ENCODE measurements around the gene SMPD3.

SMPD3 gene

DNA sequence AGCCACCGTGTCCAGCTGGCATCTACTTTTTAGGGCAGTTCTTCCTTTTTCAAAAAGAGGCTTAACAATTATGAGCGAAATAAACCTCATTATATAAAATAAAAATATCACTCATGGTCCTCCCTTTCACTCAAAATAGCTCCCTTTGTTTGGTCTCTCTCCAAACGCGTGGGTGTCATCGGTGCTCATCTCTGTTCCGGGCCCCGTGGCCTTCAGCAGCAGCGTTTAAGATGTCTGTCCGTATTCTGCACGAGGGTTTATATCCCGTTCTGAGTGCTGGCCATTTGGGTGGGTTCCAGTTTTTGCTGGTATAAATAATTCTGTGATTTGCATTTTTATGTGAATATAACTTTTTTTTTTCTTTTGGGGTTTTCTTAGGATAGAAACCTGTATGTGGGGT is 104.1 kb downstream of the SMPD3 start:
- Histone ChIP-seq H3F3A (ENCODE audit: low read depth) (no peaks in the 10 kb centered on the region), H3K79me2 (ENCODE audit: insufficient read depth, low read length) (no peaks in the 10 kb centered on the region), H3K9ac (ENCODE audit: low read depth, low read length, poor library complexity, severe bottlenecking) (no peak overlapping the region), H3K9me3 (ENCODE audit: insufficient read depth, low read depth, low read length) (no peaks in the 10 kb centered on the region), H4K20me1 (ENCODE audit: insufficient read depth, low read length, poor library complexity, severe bottlenecking) (no peaks in the 10 kb centered on the region), H3K4me3 (ENCODE audit: low read length, poor library complexity, severe bottlenecking) (no peak overlapping the region), H3K9me2 (replicated peaks; ENCODE audit: low read depth, low read length) (no peaks in the 10 kb centered on the region), H3K4me1 (ENCODE audit: insufficient read depth, low read length, poor library complexity, severe bottlenecking) (peaks cover 42% of the 10 kb centered on the region), H3K36me3 (ENCODE audit: insufficient read depth, low read length) (peaks cover 31% of the 10 kb centered on the region; the same call in 1 of the 2 replicates), H3K27me3 (ENCODE audit: insufficient read depth, low read length, poor library complexity, severe bottlenecking) (no peaks in the 10 kb centered on the region), H3K4me2 (ENCODE audit: low read depth, low read length, poor library complexity, severe bottlenecking) (no peak overlapping the region), H2AFZ (ENCODE audit: low read length) (no peak overlapping the region)
- no peak for TF ChIP-seq EZH2phosphoT487 (IDR thresholded peaks at IDR 0.05; ENCODE audit: borderline replicate concordance)
- TF ChIP-seq, protein P1, sequence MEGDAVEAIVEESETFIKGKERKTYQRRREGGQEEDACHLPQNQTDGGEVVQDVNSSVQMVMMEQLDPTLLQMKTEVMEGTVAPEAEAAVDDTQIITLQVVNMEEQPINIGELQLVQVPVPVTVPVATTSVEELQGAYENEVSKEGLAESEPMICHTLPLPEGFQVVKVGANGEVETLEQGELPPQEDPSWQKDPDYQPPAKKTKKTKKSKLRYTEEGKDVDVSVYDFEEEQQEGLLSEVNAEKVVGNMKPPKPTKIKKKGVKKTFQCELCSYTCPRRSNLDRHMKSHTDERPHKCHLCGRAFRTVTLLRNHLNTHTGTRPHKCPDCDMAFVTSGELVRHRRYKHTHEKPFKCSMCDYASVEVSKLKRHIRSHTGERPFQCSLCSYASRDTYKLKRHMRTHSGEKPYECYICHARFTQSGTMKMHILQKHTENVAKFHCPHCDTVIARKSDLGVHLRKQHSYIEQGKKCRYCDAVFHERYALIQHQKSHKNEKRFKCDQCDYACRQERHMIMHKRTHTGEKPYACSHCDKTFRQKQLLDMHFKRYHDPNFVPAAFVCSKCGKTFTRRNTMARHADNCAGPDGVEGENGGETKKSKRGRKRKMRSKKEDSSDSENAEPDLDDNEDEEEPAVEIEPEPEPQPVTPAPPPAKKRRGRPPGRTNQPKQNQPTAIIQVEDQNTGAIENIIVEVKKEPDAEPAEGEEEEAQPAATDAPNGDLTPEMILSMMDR (conservative IDR thresholded peaks at IDR 0.05; ENCODE audit: low read length) = no peak

DNA sequence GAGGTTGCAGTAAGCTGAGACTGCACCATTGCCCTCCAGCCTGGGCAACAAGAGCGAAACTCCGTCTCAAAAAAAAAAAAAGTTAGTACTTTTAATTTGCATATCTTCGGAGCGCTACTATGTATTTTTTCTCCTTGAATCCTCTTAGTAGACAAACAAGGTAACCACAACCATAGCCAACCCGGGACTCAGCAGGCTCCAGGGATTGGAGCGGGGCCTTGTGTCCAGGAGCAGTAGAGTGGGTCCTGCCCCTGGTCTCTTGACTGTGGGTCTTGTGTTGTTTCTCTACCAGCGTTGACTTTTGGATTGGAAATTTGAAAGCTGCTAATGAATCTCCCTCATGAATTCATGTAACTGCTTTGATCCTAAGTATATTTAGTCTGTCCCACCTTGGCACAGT is 105.2 kb downstream of the SMPD3 start:
- H3K9me3 ChIP-seq (ENCODE audit: insufficient read depth, low read depth, low read length) = no peaks in the 10 kb centered on the region
- no peaks in the 10 kb centered on the region for H3F3A ChIP-seq (ENCODE audit: low read depth)
- H3K9me2 ChIP-seq (replicated peaks; ENCODE audit: low read depth, low read length) = no peaks in the 10 kb centered on the region
- no peak overlapping the region for H3K9ac ChIP-seq (ENCODE audit: low read depth, low read length, poor library complexity, severe bottlenecking)
- no peaks in the 10 kb centered on the region for H4K20me1 ChIP-seq (ENCODE audit: insufficient read depth, low read length, poor library complexity, severe bottlenecking)
- peaks cover 39% of the 10 kb centered on the region for H3K4me1 ChIP-seq (ENCODE audit: insufficient read depth, low read length, poor library complexity, severe bottlenecking)
- no peak overlapping the region for H3K4me2 ChIP-seq (ENCODE audit: low read depth, low read length, poor library complexity, severe bottlenecking)
- TF ChIP-seq, protein P1 (conservative IDR thresholded peaks at IDR 0.05; ENCODE audit: low read length) = no peak
- no peak for TF ChIP-seq EZH2phosphoT487 (IDR thresholded peaks at IDR 0.05; ENCODE audit: borderline replicate concordance)
- H2AFZ ChIP-seq (ENCODE audit: low read length) = no peak overlapping the region
- H3K27me3 ChIP-seq (ENCODE audit: insufficient read depth, low read length, poor library complexity, severe bottlenecking) = no peaks in the 10 kb centered on the region
- no peaks in the 10 kb centered on the region for H3K79me2 ChIP-seq (ENCODE audit: insufficient read depth, low read length)
- H3K4me3 ChIP-seq (ENCODE audit: low read length, poor library complexity, severe bottlenecking) = no peak overlapping the region
- H3K36me3 ChIP-seq (ENCODE audit: insufficient read depth, low read length) = peaks cover 35% of the 10 kb centered on the region; the same call in 1 of the 2 replicates

DNA sequence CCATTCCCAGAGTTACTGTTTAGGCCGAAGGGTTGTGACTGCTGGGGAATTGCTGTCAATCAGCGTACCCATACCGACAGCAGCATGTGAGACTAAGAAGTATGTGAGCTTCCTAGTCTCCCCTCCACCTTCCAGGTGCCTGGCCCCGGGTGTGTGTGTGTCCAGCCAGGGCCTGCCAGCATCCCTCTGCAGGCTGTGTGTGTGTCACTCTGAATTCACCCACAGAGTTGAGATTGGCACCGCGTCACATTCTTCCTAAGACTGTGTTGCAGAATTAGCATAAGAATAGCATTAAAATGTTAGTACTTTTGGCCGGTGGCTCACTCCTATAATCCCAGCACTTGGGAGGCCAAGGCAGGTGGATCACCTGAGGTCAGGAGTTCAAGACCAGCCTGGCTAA is 105.7 kb downstream of the SMPD3 start:
- TF ChIP-seq, protein P1 (conservative IDR thresholded peaks at IDR 0.05; ENCODE audit: low read length) = no peak
- no peak for TF ChIP-seq EZH2phosphoT487 (IDR thresholded peaks at IDR 0.05; ENCODE audit: borderline replicate concordance)
- Histone ChIP-seq H3K9ac (ENCODE audit: low read depth, low read length, poor library complexity, severe bottlenecking) (no peak overlapping the region), H3K36me3 (ENCODE audit: insufficient read depth, low read length) (peaks cover 41% of the 10 kb centered on the region; the same call in 1 of the 2 replicates)

More for the DNA sequence above, 105.7 kb downstream of the SMPD3 start:
- Histone ChIP-seq H3K4me3 (ENCODE audit: low read length, poor library complexity, severe bottlenecking) (no peak overlapping the region), H3K9me3 (ENCODE audit: insufficient read depth, low read depth, low read length) (no peaks in the 10 kb centered on the region), H3K27me3 (ENCODE audit: insufficient read depth, low read length, poor library complexity, severe bottlenecking) (no peaks in the 10 kb centered on the region), H3F3A (ENCODE audit: low read depth) (no peaks in the 10 kb centered on the region), H4K20me1 (ENCODE audit: insufficient read depth, low read length, poor library complexity, severe bottlenecking) (no peaks in the 10 kb centered on the region), H2AFZ (ENCODE audit: low read length) (no peak overlapping the region), H3K79me2 (ENCODE audit: insufficient read depth, low read length) (no peaks in the 10 kb centered on the region), H3K4me1 (ENCODE audit: insufficient read depth, low read length, poor library complexity, severe bottlenecking) (peaks cover 34% of the 10 kb centered on the region), H3K9me2 (replicated peaks; ENCODE audit: low read depth, low read length) (no peaks in the 10 kb centered on the region), H3K4me2 (ENCODE audit: low read depth, low read length, poor library complexity, severe bottlenecking) (no peak overlapping the region)

Measured in Loucy (cell line).